Measurements from ENCODE around the gene ENOX2.
"Not testable (repeated sequence)": the region's sequence is repeated elsewhere in the genome, so short reads cannot be mapped to it uniquely, and the experiment has no call there.

The ENOX2 gene

DNA sequence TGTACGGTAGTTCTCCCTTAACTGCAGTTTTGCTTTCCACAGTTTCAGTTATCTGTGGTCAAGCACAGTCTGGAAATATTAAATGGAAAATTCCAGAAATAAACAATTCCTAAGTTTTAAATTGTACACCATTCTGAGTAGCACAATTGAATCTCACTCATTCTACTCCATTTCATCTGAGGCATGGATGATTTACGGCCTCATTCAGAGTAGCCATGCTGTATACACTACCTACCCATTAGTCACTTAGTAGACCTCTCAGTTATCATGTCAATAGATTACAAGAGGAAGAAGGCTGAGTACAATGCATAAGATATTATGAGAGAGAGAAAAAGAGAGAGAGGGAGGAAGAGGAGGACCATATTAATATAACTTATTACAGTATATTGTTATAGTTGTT is 77.5 kb downstream of the ENOX2 start:
- DNase-seq (ENCODE audit: low spot score) = no peak

DNA sequence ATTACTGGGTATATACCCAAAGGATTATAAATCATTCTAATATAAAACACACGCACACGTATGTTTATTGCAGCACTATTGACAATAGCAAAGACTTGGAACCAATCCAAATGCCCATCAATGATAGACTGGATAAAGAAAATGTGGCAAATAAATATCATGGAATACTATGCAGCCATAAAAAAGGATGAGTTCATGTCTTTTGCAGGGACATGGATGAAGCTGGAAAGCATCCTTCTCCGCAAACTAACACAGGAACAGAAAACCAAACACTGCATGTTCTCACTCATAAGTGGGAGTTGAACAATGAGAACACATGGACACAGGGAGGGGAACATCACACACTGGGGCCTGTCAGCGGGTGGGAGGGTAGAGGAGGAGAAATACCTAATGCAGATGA is 83.6 kb downstream of the ENOX2 start:
- not testable (repeated sequence) for DNase-seq (ENCODE audit: low spot score)

DNA sequence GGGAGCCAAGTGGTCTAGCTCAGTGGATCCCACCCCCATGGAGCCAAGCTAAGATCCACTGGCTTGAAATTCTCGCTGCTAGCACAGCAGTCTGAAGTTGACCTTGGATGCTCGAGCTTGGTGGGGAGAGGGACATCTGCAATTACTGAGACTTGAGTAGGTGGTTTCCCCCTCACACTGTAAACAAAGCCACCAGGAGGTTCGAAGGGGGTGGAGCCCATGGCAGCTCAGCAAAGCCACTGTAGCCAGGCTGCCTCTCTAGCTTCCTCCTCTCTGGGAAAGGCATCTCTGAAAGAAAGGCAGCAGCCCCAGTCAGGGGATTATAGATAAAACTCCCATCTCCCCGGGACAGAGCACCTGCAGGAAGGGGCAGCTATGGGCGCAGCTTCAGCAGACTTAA is 89.1 kb downstream of the ENOX2 start:
- DNase-seq (ENCODE audit: low spot score) = not testable (repeated sequence)

DNA sequence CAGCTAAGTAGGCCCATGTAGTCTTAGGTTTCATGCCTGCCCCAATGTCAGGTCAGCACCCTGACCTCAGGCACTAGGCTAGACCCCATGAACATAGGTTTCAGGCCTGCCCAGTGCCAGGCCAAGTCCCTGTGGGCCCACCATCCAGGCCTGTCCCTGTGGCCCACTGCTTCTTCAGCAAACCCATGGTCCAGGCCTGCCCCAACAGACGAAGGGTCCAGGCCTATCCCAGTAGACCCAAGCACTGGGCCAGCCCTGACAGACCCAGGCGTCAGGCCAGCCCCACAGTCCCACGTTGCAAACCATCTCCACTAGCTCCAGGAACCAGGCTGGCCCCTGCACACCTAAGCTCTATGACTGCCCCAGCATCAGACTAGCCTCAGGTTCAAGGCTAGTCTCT is 92.4 kb downstream of the ENOX2 start:
- DNase-seq (ENCODE audit: low spot score) = no peak

DNA sequence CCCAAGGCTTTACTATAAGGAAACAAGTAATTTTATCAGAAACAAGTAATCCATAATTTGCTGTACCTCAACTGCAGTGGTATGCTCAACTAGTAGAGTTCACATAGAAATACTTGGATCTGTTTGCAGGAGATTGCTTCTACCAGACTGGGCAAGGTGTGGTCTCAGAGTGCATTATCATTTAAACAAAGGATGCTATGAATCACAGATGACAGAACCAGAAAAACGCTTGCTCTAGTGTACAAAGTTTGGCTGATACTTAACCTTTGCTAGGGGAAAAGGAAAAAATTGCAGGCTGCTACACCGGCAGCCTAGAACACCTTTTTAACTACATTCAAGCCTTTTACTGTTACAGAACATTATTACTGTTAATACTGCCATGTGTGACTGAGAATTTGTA is 97.1 kb downstream of the ENOX2 start:
- DNase-seq (ENCODE audit: low spot score) = no peak

DNA sequence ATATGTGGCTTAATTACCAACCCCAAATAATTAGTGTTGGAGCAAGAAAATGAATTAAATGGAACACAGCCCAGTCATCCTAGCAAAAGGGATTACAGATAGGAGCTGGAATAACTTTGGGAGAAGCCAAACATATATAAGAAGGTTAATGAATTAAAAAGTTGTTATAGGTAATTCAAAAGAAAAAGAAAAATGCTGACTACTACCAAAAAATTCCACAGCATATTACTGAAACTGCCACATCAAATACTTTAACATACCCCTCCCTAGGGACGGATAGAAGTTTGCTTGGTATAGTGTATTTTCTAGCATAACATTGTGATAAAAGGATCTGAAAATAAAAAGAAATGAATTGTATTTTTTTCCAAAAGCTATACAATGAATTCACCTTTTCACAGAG is 99.5 kb downstream of the ENOX2 start:
- DNase-seq (ENCODE audit: low spot score) = no peak

DNA sequence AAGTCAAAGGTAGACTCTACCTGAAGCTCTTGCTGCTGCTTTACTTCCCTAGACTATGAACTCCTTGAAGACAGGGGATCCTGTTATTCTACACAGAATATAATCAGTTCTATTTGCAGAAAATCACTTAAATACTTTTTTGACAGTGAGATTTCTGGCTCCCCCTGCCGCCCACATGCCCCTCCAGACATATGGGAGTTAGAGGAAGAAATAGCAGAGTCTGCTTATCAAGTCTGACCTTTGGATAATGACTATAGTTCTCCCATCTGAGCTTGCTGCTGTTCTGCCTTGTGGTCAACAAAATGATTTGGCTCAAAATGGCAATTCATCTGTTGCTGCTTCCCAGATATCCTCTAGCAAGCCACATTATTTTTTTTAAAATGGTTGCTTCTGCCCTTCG is 101.1 kb downstream of the ENOX2 start:
- no peak for DNase-seq (ENCODE audit: low spot score)

DNA sequence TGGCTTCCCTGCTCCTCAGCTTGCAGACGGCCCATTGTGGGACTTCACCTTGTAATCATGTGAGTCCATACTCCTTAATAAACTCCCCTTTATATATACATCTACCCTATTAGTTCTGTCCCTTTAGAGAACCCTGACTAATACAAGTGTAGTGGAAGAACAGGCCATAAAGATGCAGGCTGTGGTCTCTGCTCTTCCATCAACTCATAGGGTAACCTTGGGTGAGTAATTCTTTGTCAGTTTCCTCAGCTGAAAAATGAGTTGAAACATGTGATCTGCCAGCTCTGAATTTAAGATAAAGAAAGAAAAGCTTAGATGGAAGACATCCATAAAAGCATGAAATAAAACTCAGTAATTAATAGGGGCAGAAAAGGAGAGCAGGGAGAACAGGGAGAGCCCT is 103.6 kb downstream of the ENOX2 start:
- no peak for DNase-seq (ENCODE audit: low spot score)

DNA sequence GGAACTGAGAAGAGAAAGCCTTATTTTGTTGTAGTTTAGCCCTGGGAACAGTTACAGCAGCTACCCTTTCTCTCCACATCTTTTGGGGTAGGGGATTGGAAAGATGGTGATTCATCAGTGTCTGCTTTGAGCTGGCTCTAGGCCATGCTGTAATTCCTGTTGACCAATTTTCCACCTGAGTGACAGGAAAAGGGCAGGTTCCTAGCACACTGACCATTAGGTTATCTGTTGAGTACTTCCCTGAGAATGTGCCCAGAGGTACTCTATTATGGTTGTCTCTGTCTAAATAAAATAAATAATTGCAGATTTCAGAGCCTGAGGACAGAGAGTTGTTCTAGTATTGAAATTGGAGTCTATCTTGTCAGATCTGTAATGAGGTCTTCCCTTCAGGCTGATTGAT is 109.0 kb downstream of the ENOX2 start:
- no peak for DNase-seq (ENCODE audit: low spot score)

DNA sequence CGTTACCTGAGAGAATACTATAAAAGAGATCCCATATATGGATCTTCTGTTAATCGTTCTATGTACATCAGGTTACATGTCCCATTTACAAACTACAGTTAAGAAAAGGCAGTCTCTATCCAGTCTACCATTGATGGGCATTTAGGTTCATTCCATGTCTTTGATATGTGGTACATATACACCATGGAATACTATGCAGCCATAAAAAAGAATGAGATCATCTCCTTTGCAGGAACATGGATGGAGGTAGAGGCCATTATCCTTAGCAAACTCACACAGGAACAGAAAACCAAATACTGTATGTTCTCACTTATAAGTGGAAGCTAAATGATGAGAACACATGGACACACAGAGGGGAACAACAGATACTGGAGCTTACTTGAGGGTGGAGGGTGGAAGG is 111.1 kb downstream of the ENOX2 start:
- not testable (repeated sequence) for DNase-seq (ENCODE audit: low spot score)

DNA sequence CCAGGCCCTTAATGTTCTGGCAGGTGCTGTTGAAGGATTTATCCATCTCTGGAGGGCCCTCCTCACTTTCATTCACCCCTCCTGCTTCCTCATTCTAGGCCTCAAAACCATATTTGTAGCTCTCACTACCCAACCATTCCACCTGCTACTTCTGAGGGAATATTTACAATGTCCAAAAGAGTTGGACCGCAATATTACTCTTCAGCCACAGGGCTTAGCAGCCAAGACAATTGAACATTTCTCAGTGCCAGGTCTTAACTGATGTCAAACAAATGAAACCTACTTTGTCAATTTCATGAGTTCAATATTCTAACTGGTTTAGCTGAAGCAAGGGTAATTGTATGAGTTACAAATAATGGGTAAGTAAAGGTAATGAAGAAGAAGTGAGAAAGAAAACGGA is 113.2 kb downstream of the ENOX2 start:
- no peak for DNase-seq (ENCODE audit: low spot score)

DNA sequence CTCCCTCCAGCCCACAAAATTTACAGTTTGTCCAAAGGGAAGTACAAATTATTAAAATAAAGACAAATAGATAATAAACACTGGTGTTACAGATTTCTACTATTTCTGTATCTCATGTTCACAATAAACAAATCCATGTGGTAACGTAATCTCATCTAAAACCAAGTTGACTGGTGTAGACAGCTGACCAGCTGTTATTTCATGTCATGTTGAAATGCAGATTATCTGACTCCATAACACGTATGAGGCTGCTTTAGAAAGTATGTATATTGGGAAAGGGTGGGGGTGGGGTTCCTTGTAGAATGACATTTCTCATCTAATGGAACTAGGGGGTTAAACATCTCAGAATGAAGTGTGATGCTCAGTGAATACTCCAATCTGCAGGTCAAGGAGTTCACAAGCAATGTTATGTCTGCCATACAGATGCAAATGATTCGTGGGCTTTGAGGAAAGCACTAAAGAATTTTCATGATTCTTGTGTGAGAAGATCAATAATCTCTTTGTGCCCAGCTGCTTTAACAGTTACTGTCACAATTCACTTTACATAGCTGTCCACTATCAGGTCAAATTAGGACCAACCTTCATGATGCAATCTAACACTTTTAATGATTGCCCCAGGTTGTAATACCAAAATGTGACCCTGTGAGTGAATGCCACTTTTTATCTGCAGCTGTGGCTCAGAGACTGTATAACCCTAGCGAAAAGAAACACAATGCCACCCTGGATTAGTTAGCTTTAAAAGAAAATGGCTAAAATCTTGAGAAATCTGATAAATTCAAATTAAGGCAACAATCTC is 114.0 kb downstream of the ENOX2 start:
- no peak for DNase-seq (ENCODE audit: low spot score)

DNA sequence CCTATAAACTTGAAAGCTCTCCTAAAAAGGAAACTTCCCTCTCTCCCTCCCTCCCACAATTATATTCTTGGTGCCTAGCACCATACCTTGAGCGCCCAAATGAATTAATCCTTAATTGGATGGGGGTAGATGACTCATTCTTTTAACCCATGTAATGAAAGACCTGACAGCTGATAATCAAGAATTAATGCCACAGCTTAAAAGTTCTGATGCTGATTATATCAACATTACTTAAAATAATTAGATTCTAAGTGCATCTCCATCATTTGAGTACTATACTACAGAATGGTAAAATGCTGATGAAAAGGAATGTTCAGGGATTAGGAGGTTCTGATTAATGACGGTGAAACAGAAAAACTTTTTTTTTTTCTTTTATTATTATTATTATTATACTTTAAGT is 117.0 kb downstream of the ENOX2 start:
- no peak for DNase-seq (ENCODE audit: low spot score)

DNA sequence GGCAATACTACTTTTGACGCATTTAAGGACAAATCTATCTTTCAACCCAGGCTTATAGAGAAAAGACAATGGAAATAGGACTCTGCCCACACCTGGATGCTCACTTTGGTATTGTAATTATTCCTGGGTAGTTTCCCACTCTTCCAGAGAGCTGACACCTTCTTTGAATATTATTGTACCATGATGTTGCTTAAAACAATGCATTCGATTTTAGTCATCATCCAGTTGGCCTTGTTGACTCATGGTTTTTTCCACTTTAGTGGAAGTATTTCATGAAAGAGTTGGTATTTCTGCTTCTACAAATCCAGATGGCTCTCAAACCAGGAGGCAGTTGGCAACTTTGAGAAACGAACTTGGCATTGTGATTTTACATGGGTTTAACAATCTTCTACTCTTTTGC is 124.2 kb downstream of the ENOX2 start:
- DNase-seq (ENCODE audit: low spot score) = no peak

DNA sequence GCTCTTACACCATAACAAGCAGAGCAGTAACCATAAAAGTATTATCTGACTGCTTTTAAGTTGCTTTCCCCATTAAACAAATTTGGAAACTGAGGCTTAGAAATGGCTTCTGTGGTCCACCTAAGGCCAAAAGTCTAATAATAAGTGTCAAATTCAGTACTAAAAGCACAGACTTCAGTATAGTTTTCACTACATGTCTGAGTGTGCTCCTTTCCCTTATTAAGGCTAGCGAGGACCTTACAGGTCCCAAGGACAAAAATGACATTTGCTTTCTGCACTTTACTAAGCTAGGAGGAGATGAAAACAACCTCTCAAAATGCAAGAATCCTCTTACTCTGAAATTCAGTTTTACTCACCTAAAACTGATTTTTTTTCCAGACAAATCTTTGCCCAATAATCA is 127.2 kb downstream of the ENOX2 start:
- DNase-seq (ENCODE audit: low spot score) = no peak

DNA sequence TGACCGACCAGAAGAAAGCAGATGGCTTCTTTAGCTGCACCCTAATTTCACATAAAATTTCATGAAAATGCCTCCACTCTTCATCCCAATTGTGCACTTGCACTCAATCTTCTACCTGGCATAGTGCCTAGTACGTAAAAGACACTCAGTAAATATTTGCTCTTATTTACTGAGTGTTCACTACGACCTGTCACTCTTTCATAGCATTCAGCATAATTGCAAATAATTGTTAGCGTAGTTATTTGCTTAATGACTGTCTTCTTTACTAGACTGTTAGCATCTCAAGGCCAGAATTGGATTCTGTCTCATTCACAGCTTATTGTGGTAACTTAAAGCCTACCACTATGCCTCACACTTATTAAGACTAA is 130.2 kb downstream of the ENOX2 start:
- no peak for DNase-seq (ENCODE audit: low spot score)

DNA sequence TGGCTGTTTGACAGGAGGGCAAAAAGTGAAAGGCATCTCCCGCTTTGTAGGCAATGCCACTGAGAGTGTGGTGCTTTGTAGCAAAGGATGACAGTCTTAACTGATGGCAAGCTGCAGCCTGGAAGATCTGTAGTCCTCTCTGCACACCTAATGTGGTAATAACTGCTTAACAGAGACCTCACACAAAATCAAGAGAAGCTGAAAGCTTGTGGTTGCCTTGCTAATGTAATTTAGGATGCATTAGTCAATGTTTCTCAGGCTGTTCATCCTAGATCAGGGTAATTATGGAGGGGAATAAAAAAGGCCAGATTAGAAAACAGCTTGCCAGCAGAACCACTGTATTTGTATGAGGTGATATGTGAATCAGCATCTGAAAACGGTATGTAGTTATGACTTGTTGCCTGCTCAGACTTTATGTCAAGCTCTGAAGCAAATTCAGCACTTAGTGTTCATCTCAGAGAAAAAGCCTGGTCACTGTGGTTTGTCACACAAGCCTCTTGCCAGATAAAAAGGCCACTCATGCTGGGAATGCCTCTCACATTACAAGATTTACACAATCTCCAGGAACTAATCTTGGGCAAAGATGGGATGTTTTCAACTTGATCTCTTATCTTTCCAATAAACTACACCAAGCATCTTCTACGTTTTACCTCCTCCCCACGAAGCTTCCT is 130.8 kb downstream of the ENOX2 start:
- DNase-seq (ENCODE audit: low spot score) = no peak

DNA sequence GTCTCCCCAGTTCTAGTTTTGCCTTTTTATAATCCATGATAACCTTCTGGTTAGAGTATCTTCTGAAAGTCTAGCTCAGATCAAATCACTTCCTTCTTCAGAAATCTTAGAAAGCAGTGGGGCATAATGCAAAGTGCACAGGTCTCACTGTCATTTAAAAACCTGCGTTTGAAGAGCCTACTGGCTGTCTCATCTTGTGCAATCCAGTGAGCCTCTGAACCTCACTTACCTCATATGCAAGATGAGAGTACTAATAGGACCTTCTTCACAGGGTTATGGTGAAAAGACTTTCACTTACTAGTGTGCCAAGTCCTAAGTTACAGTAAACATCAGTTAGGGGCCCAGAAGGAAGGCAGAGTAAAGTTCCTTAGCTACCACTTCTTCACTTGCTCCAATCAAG is 131.4 kb downstream of the ENOX2 start:
- DNase-seq (ENCODE audit: low spot score) = no peak

DNA sequence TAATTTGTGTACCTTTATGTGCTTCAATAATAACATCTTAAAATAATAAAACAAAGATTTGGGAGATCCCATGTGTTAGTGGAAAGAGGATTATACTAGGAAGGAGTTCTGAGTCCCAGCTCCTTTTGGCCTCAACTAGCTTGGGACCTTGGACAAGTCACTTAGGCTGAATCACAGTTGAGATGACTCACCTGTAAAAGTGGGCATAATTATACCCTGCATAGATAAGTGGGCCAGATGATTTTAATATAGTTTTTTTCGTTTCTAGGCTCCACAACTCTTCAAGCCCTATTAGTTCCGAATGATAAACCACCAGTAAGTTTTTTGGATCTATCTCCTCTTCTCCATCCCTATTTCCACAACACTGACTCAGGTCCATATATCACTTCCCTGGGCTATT is 131.8 kb downstream of the ENOX2 start:
- no peak for DNase-seq (ENCODE audit: low spot score)

DNA sequence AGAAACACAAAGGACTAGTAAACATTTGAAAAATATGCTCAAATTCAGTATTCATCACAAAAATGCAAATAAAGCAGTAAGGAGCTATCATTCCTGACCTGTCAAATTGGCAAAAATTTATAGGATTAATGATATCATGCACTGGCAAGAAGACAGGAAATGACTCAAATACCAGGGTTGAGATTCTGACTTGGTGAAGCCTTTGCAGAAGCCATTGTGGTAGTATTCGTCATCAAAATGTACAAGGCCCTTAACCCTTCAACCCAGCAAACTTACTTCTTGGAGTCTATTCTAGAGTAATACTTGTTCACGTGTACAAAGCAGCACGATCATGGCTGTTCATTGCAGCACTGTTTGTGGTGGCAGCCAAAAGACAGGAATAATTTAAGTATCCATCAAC is 132.4 kb downstream of the ENOX2 start:
- no peak for DNase-seq (ENCODE audit: low spot score)

DNA sequence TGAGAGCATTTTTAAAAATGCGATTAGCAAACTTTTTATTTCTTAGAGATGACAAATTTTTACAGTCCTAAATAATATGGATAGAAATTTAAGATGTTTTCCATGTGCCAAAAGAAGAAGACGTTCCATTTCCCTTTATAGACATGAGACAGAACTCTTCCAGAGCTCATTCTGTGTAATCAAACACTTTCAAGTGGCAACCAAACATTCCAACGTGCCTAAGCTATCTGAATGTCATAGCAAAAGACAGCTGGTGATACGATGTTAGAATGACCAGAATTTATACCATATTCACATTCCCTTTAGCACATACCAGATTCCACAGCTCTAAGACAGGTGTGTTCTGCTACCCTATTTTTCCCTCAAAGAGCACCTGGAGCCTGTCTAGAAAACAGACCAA is 133.2 kb downstream of the ENOX2 start:
- DNase-seq (ENCODE audit: low spot score) = no peak

DNA sequence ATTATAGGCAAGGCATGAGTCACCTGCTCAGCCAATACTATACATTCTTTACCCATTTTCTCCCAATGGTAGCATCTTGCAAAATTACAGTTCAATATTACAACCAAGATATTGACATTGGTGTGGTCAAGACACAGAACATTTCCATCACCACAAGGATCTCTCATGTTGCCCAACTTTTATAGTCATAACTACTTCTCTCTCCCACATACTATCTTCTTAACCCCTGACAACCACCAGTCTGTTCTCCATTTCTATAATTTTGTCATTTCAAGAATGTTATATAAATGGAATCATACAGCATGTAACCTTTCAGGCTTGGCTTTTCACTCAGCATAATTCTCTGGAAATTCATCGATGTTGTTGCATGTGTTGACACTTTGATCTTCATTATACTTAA is 144.9 kb downstream of the ENOX2 start:
- DNase-seq (ENCODE audit: low spot score) = no peak

DNA sequence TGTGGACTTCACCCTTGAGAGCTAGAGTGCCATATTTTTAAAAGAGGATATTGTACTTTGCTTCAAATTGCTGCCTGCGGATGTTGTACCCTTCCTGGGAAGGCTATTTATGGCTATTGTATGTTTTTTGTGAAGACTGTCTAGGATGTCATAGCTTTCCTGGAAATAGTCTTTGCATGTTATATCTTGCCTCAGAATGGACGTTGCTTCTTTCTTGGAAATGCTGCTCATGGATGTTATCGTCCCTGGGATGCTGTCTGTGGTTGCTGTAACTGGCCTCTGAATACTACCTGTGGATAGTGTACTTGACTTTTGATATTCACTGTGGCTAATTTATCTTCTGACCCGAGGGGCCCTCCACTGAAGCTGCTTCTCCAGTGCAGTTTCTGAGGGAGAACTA is 146.8 kb downstream of the ENOX2 start:
- no peak for DNase-seq (ENCODE audit: low spot score)

DNA sequence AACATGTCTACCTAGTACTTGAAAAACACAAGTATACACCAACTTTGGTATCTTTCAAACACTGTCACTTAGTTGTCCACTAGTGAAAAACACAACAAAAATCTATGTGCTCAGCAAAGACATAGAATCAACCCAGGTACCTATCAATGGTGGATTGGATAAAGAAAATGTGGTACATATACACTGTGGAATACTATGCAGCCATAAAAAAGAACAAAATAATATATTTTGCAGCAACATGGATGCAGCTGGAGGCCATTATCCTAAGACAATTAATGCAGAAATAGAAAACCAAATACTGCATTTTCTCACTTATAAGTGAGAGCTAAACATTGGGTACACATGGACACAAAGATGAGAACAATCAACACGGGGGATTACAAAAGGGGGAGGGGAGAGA is 148.7 kb downstream of the ENOX2 start:
- DNase-seq (ENCODE audit: low spot score) = no peak
